ENCODE measurements around the gene CFAP298.

GRCh38 chr21:32593690-32594089 lies 18.5 kb downstream of the CFAP298 start:
- no peak for TF ChIP-seq CTCF (IDR thresholded peaks at IDR 0.05)
- TF ChIP-seq POLR2A (IDR thresholded peaks at IDR 0.05), result no peak
- no peak for TF ChIP-seq EP300 (IDR thresholded peaks at IDR 0.05)
- TF ChIP-seq POLR2AphosphoS5 (IDR thresholded peaks at IDR 0.05), result no peak
